ENCODE measurements around the gene BCKDHA.
"Not testable (repeated sequence)": the region's sequence is repeated elsewhere in the genome, so short reads cannot be mapped to it uniquely, and the experiment has no call there.

Gene BCKDHA

GRCh38 chr19:41452584-41453275, 55.1 kb downstream of the BCKDHA start:
- no peak for DNase-seq

- DNase-seq, result no peak
Measured at GRCh38 chr19:41455936-41456335, 58.3 kb downstream of the BCKDHA start.

- DNase-seq, result no peak
Measured at GRCh38 chr19:41456342-41456918, 58.8 kb downstream of the BCKDHA start.

GRCh38 chr19:41457241-41457640, 59.6 kb downstream of the BCKDHA start:
- no peak for DNase-seq

GRCh38 chr19:41462497-41462896, 64.9 kb downstream of the BCKDHA start:
- DNase-seq, result no peak

GRCh38 chr19:41463257-41464256, 65.9 kb downstream of the BCKDHA start:
- not testable (repeated sequence) for DNase-seq

All from DMS153 (cell line).